ENCODE measurements around the gene FXN. TPM values are rescaled to one million over a fixed set of nuclear protein-coding genes. Genes with fewer than 3 reads are reported as not detected.

FXN gene
- total RNA-seq, 1 donor: 8.7 TPM

DNA sequence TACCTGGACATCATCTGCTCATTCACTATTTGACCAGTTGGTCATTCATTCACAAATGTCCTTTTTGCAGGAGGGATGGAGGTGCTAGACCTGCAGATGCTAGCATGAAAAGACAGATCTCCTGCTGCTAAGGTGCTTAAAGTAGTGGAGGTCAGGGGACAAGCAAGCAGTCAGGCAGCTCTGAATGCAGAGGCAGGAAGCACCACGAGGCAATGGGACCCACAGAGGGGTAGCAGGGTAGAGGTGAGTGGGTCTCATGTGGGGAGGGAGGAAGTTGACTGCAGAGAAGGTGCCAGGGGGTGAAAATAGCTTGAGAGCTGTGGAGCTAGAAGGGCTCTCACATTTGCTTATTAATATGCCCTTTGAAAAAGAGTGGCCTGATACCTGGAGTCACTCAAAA lies 25.2 kb downstream of the FXN start:
- DNase-seq (ENCODE audit: low read depth): no peak
- TF ChIP-seq, protein P1, sequence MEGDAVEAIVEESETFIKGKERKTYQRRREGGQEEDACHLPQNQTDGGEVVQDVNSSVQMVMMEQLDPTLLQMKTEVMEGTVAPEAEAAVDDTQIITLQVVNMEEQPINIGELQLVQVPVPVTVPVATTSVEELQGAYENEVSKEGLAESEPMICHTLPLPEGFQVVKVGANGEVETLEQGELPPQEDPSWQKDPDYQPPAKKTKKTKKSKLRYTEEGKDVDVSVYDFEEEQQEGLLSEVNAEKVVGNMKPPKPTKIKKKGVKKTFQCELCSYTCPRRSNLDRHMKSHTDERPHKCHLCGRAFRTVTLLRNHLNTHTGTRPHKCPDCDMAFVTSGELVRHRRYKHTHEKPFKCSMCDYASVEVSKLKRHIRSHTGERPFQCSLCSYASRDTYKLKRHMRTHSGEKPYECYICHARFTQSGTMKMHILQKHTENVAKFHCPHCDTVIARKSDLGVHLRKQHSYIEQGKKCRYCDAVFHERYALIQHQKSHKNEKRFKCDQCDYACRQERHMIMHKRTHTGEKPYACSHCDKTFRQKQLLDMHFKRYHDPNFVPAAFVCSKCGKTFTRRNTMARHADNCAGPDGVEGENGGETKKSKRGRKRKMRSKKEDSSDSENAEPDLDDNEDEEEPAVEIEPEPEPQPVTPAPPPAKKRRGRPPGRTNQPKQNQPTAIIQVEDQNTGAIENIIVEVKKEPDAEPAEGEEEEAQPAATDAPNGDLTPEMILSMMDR (IDR thresholded peaks at IDR 0.05; ENCODE audit: insufficient read depth, low read length): no peak
- no peak overlapping the region for H3K4me3 ChIP-seq (ENCODE audit: low read depth, low read length)

DNA sequence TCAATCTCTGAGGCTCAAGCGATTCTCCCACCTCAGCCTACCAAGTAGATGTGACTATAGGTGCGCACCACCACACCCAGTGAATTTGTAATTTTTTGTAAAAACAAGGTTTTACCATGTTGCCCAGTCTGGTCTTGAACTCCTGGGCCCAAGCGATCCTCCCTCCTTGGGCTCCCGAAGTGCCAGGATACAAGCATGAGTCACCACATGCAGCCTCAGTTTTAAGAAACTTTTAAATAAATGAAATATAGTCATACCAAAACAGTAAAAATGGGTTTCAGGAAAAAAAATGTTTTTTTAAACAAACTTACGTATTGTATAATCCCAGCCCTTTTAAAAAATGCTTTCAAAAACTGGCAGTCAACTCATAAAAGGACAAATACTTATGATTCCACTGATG lies 26.6 kb downstream of the FXN start:
- TF ChIP-seq, protein P1 (IDR thresholded peaks at IDR 0.05; ENCODE audit: insufficient read depth, low read length): no peak
- DNase-seq (ENCODE audit: low read depth): no peak

DNA sequence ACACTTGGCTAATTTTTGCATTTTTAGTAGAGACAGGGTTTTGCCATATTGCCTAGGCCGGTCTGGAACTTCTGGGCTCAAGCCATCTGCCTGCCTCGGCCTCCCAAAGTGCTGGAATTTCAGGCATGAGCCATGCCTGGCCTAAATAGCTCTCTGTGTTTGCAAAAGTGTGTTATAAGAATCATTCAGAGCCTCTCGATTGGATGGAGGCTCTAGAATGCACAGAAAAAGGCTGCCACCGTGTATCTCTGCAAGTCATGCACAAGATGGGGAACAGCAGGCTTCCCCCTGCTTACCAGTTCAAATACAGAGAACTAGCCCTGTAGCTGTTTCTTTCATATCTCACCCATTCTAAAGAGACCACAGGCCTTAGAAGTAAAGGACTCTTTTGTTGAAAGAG lies 28.3 kb downstream of the FXN start:
- TF ChIP-seq, protein P1 (IDR thresholded peaks at IDR 0.05; ENCODE audit: insufficient read depth, low read length): no peak
- no peak overlapping the region for H3K4me3 ChIP-seq (ENCODE audit: low read depth, low read length)
- no peak for DNase-seq (ENCODE audit: low read depth)

More for the DNA sequence above, 26.6 kb downstream of the FXN start:
- no peak overlapping the region for H3K4me3 ChIP-seq (ENCODE audit: low read depth, low read length)

DNA sequence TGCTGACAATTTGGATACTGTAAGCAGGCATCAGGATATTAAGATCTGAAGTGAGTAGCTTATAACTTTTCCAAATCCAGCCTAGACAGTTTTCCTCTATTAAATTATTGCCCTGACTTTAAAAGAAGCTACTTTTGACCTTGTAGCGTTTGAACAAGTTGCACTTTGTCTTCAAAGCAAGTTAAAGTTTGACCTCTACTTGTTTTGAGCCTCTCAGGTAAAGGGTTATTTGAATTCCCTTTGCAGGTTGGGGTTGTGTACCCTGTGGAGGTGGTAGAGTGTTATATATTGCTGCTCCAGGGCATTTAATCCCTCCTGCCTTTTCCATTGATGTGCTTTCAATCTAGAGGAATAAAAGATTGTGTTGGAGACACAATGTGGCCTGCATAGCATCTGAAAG lies 30.1 kb downstream of the FXN start:
- TF ChIP-seq, protein P1 (IDR thresholded peaks at IDR 0.05; ENCODE audit: insufficient read depth, low read length): no peak
- DNase-seq (ENCODE audit: low read depth): no peak
- no peak overlapping the region for H3K4me3 ChIP-seq (ENCODE audit: low read depth, low read length)

DNA sequence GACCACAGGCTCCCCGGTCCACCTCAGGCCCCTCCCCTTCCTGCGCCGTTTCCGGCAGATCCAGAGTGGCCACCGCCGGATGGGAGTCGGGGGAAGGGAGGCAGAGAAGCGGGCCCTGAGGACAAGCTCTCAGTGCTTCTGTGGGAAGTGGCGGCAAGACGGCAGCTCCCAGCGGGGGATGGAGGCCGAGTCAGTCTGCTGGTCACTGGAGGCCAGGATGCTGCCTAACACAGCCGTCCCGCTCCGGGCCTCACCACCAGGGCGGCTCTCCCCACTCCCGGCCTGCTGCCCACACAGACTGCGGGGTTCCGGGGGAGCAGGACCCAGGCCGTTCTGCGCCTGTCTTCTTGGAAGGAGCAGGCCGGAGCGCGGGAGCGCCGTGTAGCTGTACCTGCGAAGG lies 31.4 kb downstream of the FXN start:
- TF ChIP-seq, protein P1 (IDR thresholded peaks at IDR 0.05; ENCODE audit: insufficient read depth, low read length): no peak
- DNase-seq (ENCODE audit: low read depth): no peak
- no peak overlapping the region for H3K4me3 ChIP-seq (ENCODE audit: low read depth, low read length)

DNA sequence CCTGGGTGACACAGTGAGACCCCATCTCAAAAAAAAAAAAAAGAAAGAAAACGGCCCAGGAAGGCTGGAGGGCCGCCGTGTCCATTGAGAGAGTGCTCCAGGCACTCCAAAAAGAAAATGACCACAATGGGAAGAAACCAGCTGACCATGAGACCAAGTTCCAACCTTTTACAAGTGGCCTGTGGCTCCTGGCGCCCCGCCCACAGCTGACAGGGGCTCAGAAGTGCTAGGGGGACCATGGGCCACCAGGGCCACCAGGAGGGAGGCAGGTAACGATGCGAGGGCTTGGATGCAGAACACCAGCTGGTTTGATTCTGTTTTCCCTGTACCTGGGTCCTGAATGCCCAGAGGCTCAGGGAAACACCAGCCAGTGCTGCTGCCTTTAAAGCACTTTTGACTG lies 34.6 kb downstream of the FXN start:
- TF ChIP-seq, protein P1 (IDR thresholded peaks at IDR 0.05; ENCODE audit: insufficient read depth, low read length): no peak
- DNase-seq (ENCODE audit: low read depth): no peak
- H3K4me3 ChIP-seq (ENCODE audit: low read depth, low read length): no peak overlapping the region

DNA sequence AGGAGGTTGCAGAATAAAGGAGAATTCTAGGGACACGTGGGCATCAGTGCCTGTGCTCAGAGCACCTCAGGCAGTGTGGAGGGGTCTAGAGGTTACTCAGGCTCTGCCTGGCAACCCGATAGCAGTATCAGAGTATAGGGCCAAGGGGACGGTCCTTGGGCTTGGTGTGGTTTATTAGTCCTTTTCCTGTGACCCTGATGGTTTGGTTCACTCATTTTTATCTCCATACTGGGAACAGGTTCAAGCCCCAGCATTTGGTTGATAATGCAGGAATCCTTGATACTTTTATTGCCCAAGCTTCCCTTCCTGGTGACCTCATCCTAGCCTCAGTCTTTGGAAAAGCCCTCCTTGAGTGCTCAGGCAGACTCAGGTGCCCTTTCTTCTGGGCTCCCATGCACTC lies 35.5 kb downstream of the FXN start:
- TF ChIP-seq, protein P1 (IDR thresholded peaks at IDR 0.05; ENCODE audit: insufficient read depth, low read length): no peak
- DNase-seq (ENCODE audit: low read depth): peak; percentile 76
- no peak overlapping the region for H3K4me3 ChIP-seq (ENCODE audit: low read depth, low read length)

All from fibroblast of the aortic adventitia (primary cell).